ENCODE data around the gene SNED1. TPM values are rescaled to one million over a fixed set of nuclear protein-coding genes. Genes with fewer than 3 reads are reported as not detected.
A peak's percentile ranks its signal among the peaks of the same experiment; 100 is the strongest.

SNED1 gene
- polyA plus RNA-seq, 1 experiment, result 3.9 TPM

DNA sequence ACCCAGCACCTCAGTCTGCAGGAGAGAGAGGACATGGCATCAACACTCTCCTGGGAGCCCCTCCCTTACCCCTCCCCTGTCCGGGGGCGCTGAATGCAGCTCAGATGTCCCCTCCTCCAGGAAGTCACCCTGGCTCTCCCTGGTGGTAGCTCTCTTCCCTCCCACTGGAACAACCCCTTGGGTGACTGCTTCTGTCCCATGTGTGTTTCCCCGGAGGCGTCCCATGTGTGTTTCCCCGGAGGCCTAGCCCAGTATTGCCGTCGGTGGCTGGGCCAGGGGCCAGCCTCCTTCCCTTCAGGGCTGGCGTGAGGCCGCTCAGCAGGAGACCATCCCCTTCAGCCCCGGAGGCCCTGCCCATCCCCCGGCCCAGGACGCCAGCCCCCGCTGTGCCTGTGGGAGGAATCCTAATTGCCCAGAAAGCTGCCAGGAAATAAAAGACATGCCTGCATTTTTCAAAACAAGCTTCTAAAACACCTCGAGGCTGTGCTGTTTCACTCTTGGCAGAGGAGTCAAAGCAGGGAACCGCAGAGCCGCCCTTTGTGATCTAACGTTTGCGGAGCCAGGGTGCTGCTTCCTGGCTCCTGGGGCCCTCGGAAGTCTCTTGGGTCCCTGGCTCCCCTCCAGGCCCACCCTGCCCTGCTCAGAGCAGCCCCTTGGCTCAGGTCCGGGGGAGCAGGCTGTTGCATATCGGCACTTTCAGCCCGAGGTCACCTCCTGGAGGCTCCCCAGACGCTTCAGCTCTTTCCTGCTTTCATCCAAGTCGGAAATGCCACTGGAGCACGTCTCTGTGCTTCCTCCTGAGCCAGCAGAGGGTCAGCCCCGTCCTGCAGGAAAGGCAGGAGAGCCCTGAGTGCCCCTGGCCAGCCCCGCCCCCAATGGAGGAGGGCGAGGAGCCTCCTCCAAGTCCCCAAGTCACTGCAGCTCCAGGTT lies 11.4 kb downstream of the SNED1 start:
- TF ChIP-seq, protein P1, sequence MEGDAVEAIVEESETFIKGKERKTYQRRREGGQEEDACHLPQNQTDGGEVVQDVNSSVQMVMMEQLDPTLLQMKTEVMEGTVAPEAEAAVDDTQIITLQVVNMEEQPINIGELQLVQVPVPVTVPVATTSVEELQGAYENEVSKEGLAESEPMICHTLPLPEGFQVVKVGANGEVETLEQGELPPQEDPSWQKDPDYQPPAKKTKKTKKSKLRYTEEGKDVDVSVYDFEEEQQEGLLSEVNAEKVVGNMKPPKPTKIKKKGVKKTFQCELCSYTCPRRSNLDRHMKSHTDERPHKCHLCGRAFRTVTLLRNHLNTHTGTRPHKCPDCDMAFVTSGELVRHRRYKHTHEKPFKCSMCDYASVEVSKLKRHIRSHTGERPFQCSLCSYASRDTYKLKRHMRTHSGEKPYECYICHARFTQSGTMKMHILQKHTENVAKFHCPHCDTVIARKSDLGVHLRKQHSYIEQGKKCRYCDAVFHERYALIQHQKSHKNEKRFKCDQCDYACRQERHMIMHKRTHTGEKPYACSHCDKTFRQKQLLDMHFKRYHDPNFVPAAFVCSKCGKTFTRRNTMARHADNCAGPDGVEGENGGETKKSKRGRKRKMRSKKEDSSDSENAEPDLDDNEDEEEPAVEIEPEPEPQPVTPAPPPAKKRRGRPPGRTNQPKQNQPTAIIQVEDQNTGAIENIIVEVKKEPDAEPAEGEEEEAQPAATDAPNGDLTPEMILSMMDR (IDR thresholded peaks at IDR 0.05; ENCODE audit: insufficient read depth, low read depth, low read length), result no peak
- DNase-seq (ENCODE audit: low read depth), result peak; percentile 41
- ChIA-PET POLR2A (interaction anchor here (0.6 kb wide), 1 partner anchor 478 kb away, joined by 4 read pairs; no protein-coding TSS in a partner anchor), CTCF (interaction anchor here (0.6 to 1.7 kb wide), 4 partner anchors 11 to 186 kb away, joined by 3 to 14 read pairs (median 4); no protein-coding TSS in a partner anchor)
- H3K36me3 ChIP-seq (ENCODE audit: control insufficient read depth, insufficient read depth, low read length), result no peaks in the 10 kb centered on the region
- no peaks in the 10 kb centered on the region for H3K27me3 ChIP-seq (ENCODE audit: control insufficient read depth, insufficient read depth, low read length)
- H3K4me3 ChIP-seq (ENCODE audit: low read depth, low read length), result peak overlapping the region; percentile 26

DNA sequence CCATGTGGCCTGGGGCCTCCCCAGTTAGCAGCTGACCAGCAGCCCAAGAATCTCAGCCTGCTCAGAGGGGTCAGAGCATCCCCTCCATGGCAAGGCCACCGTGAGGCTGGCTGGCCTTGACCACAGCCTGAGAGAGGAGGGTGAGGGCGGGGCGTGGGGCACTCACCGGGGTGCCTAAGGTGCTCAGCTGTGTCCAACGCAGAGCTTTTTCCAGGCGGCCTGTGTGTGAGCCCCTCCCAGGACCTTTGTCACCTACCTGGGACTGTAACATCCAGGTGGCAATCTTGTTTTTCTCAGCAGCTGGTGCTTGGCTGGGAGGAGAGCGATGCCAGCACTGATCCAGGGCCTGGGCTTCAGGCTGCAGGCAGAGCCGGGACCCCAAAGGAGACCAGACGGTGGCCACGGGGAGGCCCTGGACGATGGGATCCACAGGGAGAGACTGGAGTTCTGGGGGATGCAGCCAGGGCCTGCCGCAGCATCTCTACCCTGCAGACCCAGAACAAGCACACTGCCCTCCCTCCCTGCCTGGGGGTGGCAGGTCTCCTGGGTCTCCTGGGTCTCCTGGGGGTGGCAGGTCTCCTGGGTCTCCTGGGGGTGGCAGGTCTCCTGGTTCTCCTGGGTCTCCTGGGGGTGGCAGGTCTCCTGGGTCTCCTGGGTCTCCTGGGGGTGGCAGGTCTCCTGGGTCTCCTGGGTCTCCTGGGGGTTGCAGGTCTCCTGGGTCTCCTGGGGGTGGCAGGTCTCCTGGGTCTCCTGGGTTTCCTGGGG lies 12.3 kb downstream of the SNED1 start:
- CTCF ChIA-PET, result interaction anchor here (0.6 to 1.7 kb wide), 4 partner anchors 10 to 186 kb away, joined by 3 to 14 read pairs (median 4); no protein-coding TSS in a partner anchor
- no peaks in the 10 kb centered on the region for H3K36me3 ChIP-seq (ENCODE audit: control insufficient read depth, insufficient read depth, low read length)
- DNase-seq (ENCODE audit: low read depth), result no peak
- POLR2A ChIA-PET, result interaction anchor here (0.6 kb wide), 1 partner anchor 477 kb away, joined by 4 read pairs; no protein-coding TSS in a partner anchor
- TF ChIP-seq, protein P1 (IDR thresholded peaks at IDR 0.05; ENCODE audit: insufficient read depth, low read depth, low read length), result no peak
- H3K27me3 ChIP-seq (ENCODE audit: control insufficient read depth, insufficient read depth, low read length), result no peaks in the 10 kb centered on the region
- H3K4me3 ChIP-seq (ENCODE audit: low read depth, low read length), result no peak overlapping the region; the same call in 1 of the 2 replicates

GRCh38 chr2:241011296-241011600 lies 12.8 kb downstream of the SNED1 start:
- no peak for DNase-seq (ENCODE audit: low read depth)
- H3K4me3 ChIP-seq (ENCODE audit: low read depth, low read length), result no peak overlapping the region
- ChIA-PET POLR2A (no interaction called here), CTCF (interaction anchor here (0.9 kb wide), 1 partner anchor 11 kb away, joined by 3 read pairs; no protein-coding TSS in a partner anchor)
- H3K27me3 ChIP-seq (ENCODE audit: control insufficient read depth, insufficient read depth, low read length), result no peaks in the 10 kb centered on the region
- TF ChIP-seq, protein P1 (IDR thresholded peaks at IDR 0.05; ENCODE audit: insufficient read depth, low read depth, low read length), result no peak
- H3K36me3 ChIP-seq (ENCODE audit: control insufficient read depth, insufficient read depth, low read length), result no peaks in the 10 kb centered on the region

DNA sequence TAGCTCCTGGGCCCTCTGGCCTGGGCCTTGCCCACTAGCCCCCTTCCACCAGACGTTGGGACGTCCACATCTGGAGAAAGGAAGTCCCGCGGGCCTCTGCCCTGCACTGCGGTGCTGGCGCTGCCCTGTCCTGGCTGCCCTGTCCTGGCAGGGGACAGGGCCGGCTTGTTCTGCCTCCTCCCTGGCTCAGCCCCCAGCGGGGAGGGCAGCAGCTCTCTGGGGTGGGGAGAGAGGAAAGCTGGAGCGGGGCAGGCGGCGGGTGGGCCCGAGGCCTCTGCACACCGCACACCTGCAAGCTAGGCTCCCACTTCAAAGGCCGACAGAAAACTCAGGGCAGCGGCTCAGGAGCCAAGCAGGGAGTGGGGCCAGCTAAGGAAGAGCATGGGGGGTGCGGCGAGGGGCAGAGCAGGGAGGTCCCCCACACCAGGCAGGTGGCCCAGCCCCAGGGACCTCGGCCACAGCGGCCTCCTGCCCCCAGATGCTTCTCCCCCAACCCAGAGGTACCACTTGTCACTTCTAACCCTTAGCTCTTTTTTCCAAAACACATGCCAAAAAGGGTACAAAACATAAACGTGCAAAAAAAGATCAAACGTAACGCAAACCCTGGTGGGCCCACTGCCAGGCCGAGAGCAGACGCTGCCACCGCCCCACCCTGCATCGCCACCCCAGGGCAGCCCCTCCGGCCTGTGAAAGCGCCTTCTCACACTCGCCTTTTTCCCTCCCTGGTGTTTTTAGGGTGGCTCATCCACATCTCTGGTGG lies 13.5 kb downstream of the SNED1 start:
- DNase-seq (ENCODE audit: low read depth), result no peak
- TF ChIP-seq, protein P1 (IDR thresholded peaks at IDR 0.05; ENCODE audit: insufficient read depth, low read depth, low read length), result no peak
- POLR2A ChIA-PET, result no interaction called here
- CTCF ChIA-PET, result interaction anchor here (0.9 kb wide), 1 partner anchor 10 kb away, joined by 3 read pairs; no protein-coding TSS in a partner anchor
- Histone ChIP-seq H3K36me3 (ENCODE audit: control insufficient read depth, insufficient read depth, low read length) (no peaks in the 10 kb centered on the region), H3K27me3 (ENCODE audit: control insufficient read depth, insufficient read depth, low read length) (no peaks in the 10 kb centered on the region), H3K4me3 (ENCODE audit: low read depth, low read length) (no peak overlapping the region)

Data from BJ (cell line).